Activated CD8-positive, alpha-beta memory T cell treated with anti-CD3 and anti-CD28 coated beads for 4 hours (primary cell): ENCODE data around the gene GALNT2.

ENCODE experiments used
- DNase-seq, 2 donors: peaks; one replicate each; pipeline ENCODE4 v3.0.0-alpha.2; 2020; ENCODE audit warnings: low read depth in 2 of 2

The GALNT2 gene

DNA sequence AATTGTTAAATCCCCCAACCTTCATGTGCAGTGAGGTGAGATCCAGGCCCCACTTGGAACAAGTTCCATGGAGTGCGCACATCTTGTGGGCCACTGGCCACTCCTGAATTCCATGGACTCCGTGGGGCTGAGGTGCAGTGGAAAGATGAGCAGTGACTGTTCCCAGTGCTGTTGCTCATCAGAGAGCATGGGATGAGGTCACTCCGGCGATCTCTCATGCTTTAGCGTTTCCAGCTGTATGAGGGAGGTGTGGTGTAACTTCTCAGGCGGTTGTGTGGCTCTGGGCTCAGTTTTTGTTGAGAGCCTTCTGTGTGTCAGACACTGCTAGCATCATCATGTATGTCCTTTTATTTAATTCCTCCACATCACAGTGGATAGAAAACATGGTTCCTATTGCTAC is 96.2 kb downstream of the GALNT2 start:
- DNase-seq, result no peak

DNA sequence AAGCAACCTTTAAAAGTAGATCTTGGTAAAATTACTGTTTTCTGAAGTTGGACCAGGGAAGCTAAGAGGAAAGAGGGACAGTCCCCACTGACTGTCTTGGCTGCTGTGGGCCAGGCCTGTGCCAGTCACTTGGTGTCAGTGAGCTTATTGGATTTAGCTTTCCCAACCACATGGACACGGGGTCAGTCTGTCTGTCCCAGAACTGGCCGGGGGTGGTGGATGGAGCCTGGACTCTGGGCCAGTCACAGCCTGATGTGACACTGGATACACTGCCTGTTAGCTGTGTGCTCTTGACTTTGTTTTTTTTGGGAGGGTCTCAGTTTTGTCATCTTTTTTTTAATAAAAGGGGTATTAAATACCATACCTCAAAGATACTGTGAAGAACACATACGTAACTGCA is 96.7 kb downstream of the GALNT2 start:
- no peak for DNase-seq

DNA sequence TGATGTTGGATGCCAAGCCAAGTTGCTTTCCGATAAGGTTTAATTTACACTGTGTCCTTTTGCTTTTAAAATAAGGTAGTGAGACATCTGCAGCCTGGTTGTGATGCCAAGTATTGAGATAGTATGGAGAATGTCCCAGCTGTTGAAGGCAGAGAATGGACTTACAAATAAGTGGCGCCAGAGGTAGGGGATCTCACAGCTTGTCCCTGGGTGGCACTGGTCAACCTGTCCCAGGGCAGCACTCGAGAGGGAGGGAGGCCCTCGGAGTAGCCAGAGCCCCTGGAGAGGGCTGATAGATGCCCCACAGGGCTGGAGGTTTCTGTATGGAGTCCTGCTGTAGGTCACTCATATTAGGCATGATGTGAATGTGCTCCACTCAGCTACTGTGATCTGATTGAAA is 98.5 kb downstream of the GALNT2 start:
- no peak for DNase-seq

DNA sequence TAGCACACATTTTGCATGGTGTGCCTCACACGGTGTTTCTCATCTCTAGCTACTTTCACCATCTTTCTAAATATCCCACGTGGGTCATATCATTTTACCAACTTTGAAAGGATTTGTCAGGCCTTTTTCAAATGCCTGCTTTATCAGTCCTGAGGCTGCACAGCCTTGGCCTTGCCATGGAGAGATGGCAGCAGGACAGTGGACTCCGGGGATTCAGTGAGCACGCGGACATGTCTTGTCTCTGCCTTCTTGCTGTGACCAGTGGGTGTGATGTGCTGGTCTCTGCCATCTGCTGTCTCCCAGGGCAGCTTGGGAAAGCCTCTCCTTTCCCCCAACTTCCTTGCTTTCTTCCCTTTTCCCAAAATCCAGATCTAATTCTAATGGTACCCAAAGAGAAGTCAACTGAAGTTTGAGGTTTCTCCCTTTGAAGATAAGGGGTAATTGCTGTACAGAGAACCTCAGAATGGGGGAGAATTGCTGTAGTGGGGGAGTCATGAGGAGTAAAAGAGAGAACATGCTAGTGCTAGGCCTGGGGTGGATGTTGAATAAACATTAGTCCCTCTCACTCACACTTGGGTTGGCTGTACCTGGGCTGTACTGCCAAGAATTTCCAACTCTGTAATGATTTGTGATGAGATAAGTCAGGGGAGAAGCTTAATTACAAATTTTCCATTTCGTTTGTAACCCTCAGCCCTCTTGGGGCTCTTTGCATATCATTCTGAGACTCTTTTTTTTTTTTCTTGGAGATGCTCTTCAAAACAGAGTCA is 99.5 kb downstream of the GALNT2 start:
- DNase-seq, result no peak

DNA sequence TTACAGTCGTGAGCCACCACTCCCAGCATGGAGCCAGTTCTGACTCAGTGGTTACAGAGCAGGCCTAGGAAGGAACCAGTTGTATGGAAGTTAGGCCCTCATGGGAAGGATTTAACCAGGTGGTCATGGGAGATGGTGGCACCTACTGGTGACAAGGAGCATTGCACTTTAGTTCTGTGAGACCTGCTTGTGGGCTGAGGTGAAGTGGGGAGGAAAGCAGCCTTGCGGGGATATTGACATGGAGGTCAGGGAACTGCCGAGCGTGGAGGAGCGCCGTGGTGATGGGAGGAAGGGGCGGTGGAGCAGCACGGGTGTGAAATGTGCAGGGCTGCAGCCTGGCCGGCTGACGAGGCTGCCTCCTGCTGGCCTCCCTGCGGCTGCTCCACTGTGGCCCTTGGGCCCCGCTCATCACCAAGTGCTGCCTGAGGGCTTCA is 100.4 kb downstream of the GALNT2 start:
- no peak for DNase-seq

DNA sequence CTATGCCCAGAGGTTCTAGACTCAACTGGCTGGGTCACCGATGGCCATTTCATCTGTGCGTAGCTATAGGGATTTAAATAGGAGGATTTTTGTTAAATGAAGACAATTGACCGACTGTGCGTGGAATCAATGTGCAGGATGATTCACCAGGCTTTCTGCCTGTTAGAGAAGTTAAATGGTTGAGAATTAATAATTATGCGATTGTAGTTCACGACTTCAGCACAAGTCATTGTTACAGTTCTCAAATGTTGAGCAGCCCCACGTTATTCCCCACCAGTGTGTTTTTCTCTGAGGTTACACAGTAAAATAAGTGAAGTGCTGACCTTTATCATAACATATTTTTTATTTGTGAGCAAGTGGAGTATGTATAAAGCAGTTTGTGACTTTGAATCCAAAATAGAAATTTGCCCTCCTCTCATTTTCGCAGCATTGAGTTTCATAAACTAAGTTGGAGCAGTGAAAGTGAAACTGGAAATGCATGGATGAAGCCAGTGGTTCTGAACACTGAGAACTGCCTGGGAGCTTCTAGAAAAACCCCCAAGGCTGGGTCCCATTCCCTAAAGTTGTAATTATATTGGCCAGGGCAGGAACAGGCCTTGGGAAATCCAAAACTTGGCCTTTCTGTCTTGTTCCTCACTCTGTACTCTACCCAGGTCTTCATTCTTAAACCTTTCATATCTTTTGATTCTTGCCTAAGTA is 102.6 kb downstream of the GALNT2 start:
- DNase-seq, result no peak

DNA sequence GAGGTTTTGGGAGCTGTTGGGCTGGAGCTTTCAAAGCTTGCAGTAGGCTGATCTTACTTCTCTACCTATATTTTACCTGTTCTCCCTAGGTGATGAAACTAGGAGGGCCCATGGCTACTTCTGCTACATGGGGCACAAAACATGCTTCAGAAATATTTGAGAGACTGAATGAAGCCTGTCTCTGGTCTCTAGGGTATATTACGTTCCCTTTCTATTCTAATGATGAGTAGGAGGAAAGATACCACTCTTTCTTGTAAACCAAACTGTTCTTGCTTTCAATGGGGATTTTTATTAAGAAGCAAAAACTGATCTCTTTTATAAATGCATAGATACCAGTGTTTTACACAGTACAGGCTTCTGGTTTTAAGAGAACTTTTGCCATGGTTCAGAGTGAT is 103.1 kb downstream of the GALNT2 start:
- DNase-seq, result no peak

DNA sequence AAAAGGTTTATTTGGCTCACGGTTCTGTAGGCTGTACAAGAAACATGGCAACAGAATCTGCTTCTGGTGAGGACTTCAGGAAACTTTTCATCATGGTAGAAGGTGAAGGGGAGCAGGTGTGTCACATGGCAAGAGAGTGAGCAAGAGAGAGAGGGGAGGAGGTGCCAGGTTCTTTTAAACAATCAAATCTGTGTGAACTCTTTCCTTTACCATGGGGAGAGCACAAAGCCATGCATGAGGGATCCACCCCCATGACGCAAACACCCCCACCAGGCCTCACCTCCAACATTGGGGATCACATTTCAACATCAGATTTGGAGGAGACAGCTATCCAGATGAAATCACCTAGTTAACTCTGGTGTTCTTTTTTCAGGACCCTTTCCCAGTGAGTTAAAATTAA is 103.6 kb downstream of the GALNT2 start:
- DNase-seq, result no peak

DNA sequence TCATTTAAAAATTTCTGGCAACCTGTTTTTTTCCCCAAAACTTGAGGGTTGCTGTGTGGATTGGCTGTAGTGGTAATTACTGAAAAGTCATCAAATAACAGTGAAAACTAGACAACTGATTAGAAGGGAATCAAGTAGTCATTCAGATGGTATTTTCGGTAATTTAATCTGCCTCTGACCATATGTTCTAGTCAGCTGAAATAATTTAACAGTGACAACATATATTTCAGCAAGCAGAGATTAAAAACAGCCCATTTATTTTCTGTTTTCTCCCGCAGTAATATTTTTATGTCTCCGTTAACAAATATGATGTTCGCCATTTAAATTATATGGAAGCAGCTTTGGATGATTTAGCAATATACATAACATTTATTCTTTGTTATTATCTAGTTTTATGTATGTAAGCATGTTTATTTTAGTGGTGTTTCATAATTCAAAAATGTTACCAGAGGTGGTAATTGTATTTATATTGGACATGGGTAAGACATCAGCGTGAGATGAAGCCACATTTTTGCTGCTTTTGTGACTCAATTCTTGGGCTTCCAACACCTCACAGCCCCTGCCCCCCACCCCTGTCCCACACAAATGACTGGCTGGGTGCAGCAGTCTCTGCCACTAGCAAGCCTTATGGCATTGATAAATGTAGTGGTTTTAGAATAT is 104.4 kb downstream of the GALNT2 start:
- DNase-seq, result no peak

DNA sequence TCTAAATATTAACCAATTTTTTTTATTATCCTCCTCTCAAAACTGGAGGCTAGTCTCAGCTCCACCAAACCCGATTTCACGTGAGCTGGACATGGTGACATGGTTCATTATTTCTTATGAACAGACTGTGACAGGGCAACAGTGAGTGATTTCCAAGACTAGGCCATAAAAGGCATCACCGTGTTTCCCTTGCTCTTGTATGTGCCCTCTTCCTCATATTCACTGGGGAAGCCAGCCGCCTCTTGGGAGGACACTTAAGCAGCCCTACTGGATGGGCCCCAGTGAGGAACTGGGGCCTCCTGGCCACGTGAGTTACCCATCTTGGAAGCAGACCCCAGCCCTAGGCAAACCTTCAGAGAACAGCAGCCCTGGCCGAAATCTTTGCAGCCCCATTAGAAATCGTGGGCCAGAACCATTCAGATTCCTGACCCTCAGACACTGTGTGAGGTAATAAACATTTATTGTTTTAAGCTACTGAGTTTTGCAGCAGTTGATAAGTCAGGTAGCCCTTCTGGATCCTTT is 105.0 kb downstream of the GALNT2 start:
- DNase-seq, result no peak

DNA sequence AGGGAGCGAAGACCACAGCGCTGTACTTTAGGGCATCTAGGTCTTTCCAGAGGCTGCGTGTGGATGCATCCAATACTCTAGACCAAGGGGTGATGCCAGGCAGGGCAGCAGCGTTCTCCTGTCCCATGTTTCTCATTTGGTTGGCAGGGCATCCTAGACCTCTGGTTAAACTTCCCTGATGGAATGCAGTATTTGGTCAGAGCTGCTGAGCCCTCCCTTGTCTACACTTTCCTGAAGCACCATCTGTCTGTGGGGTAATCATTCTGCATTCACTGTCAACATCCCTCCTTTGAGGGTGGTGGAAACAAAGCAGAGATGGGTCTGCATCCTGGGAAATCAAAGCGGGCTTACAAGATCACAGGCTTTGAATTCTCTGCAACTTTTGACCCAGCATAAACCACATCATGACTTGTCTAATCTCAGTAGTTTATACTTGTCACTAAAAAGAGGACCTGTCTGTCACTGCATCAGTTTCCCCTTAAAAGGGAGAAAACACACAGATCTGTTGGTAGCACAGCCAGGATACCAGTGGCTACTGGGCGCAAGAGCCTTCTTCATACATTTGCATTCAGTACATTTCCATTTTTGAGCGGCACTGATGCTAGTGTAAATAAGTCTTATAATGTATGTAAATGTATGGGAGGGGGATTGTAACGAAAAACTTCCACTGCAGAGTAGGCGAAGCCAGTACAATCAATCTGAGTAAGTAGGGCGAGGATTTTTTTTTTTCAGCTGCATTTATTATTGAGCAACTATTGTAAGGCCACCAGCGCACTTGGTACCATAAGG is 106.3 kb downstream of the GALNT2 start:
- no peak for DNase-seq

DNA sequence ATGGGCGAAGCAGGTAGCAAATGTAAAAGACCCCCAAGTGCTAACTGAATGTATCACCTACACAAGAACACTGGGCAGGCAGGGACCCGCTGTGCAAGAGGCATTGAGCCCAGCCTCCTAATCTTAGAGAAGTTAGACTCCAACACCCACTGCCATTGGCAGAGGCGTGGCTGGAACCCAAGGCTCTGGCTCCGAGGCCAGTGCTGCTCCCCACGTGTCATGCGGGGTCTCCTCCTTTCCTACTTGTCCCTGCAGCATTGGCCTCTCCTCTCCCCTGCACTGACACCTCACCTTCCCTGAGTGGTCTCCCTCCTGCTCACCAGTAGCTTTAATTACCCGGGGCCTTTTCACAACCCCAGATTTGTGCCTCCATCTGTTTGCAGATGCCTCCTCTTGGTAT is 107.0 kb downstream of the GALNT2 start:
- DNase-seq, result no peak

DNA sequence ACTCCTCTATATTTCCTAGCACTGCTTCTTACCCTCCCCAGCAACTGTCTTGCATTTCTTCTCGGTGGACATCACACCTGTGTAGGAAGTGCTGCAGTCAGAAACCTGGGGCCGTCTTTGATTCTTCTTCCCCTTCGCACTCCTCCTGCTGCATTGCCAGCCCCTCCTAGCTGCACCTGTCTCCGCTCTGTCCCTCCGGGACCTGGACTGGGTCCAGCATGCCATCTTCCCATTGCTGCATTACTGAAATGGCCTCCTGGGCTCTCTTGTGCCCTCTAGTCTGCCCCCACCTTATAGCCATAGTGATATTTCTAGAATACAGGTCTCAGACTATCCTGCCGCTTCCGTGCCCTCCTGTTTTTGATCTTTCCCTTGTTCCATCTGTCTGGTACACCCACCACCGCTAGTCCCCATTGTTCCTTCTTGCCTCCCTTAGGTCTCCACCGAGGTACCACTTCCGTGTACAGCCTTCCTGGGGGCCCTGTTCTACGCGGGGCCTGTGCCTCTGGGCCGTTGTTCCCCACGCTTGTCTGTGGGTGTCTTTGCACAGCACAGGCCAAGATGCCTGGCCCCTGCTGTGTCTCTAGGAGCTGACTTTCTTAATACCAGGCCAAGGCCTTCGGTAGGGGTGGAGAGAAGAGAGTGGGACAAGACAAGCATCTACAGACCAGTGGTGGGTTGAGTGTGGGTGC is 107.6 kb downstream of the GALNT2 start:
- no peak for DNase-seq

DNA sequence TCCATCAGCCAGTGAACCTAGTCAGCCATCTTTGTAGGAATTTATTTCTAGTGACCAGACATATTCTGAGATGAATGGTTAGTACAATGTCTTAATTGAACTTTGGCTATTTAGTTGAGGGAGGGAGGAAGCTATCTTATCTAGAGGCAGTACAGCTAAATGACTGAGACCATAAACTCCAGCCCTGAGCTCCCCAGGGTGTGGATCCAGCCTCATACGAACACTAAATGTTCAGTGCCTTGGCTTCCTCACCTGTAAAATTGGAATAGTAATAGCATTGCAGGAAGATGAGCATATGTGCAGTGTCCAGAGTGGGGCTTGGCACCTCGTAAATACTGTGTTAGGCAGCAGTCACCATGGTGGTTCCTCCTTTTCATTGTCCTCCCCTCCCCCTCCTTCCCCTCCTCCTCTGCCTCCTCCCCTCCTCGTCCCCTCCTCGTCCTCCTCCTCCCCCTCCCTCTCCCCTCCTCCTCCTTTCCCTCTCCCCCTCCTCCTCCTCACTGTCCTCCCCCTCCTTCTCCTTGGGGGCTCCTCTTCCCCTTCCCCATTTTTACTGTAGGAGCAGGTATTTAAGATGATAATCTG is 108.2 kb downstream of the GALNT2 start:
- DNase-seq, result no peak

DNA sequence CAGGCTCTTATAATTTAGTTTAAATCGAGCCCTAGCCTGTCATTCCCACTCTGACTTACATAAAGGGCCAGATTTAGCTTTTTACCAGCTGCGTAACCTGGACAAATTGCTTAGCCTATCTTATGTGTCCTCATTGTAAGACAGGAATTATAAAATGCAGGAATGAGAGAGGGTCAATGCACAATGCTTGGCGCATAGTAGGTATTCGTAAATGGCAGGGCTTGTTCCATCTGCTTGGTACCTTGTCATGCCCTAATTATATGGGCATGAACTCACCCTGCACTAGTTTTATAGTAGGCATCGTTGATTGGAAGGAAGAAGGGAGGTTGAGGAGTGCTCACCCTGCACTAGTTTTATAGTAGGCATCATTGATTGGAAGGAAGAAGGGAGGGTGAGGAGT is 108.8 kb downstream of the GALNT2 start:
- no peak for DNase-seq

DNA sequence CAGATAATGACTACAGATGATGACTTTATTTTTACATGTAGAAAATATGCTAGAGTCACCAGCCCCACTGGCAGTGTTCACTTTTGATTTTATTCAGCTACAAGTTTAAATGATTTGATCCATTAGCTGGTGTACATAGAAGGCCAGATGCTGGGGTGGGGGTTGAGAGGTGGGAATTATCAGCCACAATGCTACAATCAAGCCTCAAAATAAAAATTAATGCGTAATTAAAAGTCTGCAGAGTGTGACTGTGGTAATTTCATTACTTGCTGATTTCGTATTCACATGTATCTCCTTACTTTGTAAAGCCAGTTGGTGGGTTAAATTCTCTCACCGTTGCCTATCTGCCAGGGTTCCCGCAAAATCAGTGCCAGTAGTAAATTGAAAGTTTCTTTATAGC is 109.3 kb downstream of the GALNT2 start:
- no peak for DNase-seq

DNA sequence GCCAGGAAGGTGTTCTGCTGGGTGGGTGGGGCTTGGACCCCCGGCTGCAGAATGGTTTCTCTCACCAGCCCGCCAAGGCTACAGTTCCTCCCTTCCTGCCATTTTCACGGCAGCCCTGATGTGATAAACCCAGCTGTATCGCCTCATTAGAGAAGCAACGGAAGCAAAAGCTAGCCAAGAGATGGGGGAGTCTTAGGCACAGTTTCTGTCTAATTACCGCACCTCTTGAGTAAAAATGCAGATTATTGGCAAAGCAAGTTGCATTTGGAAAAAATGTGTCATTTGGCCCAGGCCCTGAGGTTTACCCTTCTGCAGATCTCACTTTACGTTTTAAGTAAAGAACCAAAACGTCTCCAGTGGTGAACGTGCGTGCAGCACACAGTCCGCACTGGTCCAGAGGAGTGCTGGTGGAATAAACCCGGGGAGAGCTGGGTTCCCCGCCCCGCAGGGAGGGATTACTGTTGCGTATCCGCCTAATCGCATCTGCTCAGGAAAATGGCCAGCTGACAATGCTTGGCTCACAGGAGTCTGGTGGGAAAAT is 109.9 kb downstream of the GALNT2 start:
- no peak for DNase-seq

DNA sequence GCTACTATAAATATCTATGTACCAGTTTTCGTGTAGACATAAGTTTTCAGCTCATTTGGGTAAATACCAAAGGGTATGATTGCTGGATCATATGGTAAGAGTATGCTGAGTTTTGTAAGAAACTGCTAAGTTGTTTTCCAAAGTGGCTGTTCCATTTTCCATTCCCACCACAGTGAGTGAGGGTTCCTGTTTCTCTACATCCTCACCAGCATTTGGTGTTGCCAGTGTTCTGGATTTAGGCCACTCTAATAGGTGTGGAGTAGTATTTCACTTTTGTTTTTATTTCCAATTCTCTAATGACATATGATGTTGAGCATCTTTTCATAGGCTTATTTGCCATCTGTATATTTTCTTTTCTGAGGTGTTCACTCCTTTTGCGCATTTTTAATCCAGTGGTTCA is 112.2 kb downstream of the GALNT2 start:
- no peak for DNase-seq

DNA sequence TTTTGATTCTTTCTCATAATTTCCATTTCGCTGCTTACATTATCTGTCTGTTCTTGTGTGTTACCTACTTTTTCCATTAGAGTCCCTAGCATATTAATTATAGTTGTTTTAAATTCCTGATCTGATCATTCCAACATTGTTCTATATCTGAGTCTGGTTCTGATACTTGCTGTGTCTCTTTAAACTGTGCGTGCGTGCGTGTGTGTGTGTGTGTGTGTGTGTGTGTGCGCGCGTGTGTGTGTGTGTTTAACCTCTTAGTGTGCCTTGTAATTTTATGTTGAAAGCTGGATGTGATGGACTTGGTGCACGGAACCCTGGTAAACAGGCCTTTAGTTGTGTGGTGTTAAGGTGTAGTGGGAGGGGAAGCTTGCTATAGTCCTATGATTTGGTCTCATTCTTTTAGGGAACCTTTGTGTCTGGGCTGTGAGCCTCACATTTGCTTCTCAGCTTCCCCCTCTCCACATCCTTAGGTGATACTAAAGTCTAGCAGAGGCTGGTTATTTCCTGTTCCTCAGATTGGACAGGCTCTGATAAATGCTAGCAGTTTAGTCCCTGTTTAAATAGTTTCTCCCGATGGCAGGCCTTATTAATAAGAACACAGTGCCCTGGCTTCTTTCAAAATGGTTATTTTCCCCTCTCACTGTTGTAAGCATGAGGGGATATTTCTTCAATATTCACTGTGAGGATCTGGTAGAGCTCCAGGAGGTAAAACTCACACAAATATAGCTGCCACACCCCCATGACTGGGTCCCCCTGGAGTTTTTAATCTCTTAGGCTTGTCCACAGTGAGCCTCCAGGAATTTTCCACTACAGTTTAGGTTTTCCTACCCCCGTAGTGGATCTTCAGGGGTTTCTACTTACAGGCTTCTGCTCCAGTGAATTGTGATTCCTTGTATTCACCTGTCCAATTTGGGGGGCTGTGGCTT is 118.3 kb downstream of the GALNT2 start:
- no peak for DNase-seq
